HepG2 (cell line): ENCODE results near the gene MYADML2. TPM values are rescaled to one million over a fixed set of nuclear protein-coding genes. Genes with fewer than 3 reads are reported as not detected.

Experiments used
- FOSL1 ChIP-seq: sonication (generic); formaldehyde crosslinking; IDR thresholded peaks from 2 replicates; pipeline ENCODE4 v1.9.0; 2021; ENCODE audit warnings: missing genetic modification reagents, borderline replicate concordance
- GABPB1 ChIP-seq: IDR thresholded peaks from 2 replicates; pipeline ENCODE4 v1.6.1; 2016; ENCODE audit warnings: mild to moderate bottlenecking, missing genetic modification reagents, moderate library complexity, missing compliant biosample characterization
- HOXD1 ChIP-seq: sonication (generic); formaldehyde crosslinking; IDR thresholded peaks from 2 replicates; pipeline ENCODE4 v1.5.0; 2020; ENCODE audit warnings: missing genetic modification reagents
- KLF11 ChIP-seq: IDR thresholded peaks from 2 replicates; pipeline ENCODE4 v1.6.1; 2016; ENCODE audit warnings: missing compliant biosample characterization
- MIER3 ChIP-seq: IDR thresholded peaks from 2 replicates; pipeline ENCODE4 v1.6.1; 2016; ENCODE audit warnings: missing compliant biosample characterization, borderline replicate concordance
- PHF20 ChIP-seq: sonication (generic); formaldehyde crosslinking; IDR thresholded peaks from 2 replicates; pipeline ENCODE4 v1.5.0; 2020; ENCODE audit warnings: mild to moderate bottlenecking, missing genetic modification reagents
- RORA ChIP-seq: sonication (generic); formaldehyde crosslinking; IDR thresholded peaks from 2 replicates; pipeline ENCODE4 v1.5.0; 2020; ENCODE audit warnings: mild to moderate bottlenecking, missing genetic modification reagents, moderate library complexity
- TCF7 ChIP-seq: sonication (generic); IDR thresholded peaks from 2 replicates; pipeline ENCODE4 v1.6.1; 2016; ENCODE audit warnings: antibody characterized with exemption, low read depth
- ZBTB38 ChIP-seq: sonication (generic); formaldehyde crosslinking; IDR thresholded peaks from 2 replicates; pipeline ENCODE4 v1.5.1; 2020; ENCODE audit warnings: mild to moderate bottlenecking, missing genetic modification reagents
- ZNF232 ChIP-seq: sonication (generic); formaldehyde crosslinking; IDR thresholded peaks from 2 replicates; pipeline ENCODE4 v1.4.0; 2020; ENCODE audit warnings: missing genetic modification reagents, borderline replicate concordance
- ZNF350 ChIP-seq: sonication (generic); formaldehyde crosslinking; IDR thresholded peaks from 2 replicates; pipeline ENCODE4 v1.4.0; 2020; ENCODE audit warnings: mild to moderate bottlenecking, low read depth, missing genetic modification reagents, borderline replicate concordance
- ZNF382 ChIP-seq: sonication (generic); formaldehyde crosslinking; IDR thresholded peaks from 2 replicates; pipeline ENCODE4 v1.5.0; 2020; ENCODE audit warnings: missing genetic modification reagents, mild to moderate bottlenecking, borderline replicate concordance
- ZNF550 ChIP-seq: sonication (generic); formaldehyde crosslinking; IDR thresholded peaks from 2 replicates; pipeline ENCODE4 v1.4.0; 2020; ENCODE audit warnings: mild to moderate bottlenecking, missing genetic modification reagents, borderline replicate concordance
- ZNF552 ChIP-seq: sonication (generic); formaldehyde crosslinking; IDR thresholded peaks from 2 replicates; pipeline ENCODE4 v1.9.0; 2022; ENCODE audit warnings: missing genetic modification reagents, mild to moderate bottlenecking, borderline replicate concordance
- polyA plus RNA-seq, 8 experiments: library from polyadenylated mRNA; depleted of rRNA in 3 of 8; stranded (reverse) in 7 of 8; unstranded in 1 of 8; fragments of >200 nt; fragmentation: Illumina TruSeq in 4 of 8; extraction: Trizol in 4 of 8; gene quantifications; 2 replicates each; pipeline versions ENCODE4 v1.2.1 to v1.2.3, GENCODE V29; 2011 to 2016; ENCODE audit warnings: low read depth in 4 of 8, missing spikeins in 1 of 8, mixed read lengths in 1 of 8; ENCODE audit not compliant: insufficient read depth in 1 of 8
- total RNA-seq, 5 experiments: library from RNA; depleted of rRNA; stranded (reverse); fragments of >200 nt; fragmentation: Illumina TruSeq; extraction: Trizol; gene quantifications; 2 replicates each; pipeline ENCODE4 v1.2.3, GENCODE V29; 2016; ENCODE audit warnings: low read depth in 1 of 5
- TF ChIP-seq, protein P1 (sequence below): conservative IDR thresholded peaks from 2 replicates; pipeline ENCODE4 v1.6.1; 2018; ENCODE audit warnings: missing genetic modification reagents
- TF ChIP-seq, protein P2 (sequence below): sonication (generic); formaldehyde crosslinking; IDR thresholded peaks from 2 replicates; pipeline ENCODE4 v1.5.0; 2020; ENCODE audit warnings: mild to moderate bottlenecking, low read depth, missing genetic modification reagents, borderline replicate concordance
- TF ChIP-seq, protein P3 (sequence below): sonication (generic); formaldehyde crosslinking; IDR thresholded peaks from 2 replicates; pipeline ENCODE4 v1.4.0; 2020; ENCODE audit warnings: missing genetic modification reagents
- TF ChIP-seq, protein P4 (sequence below): sonication (generic); formaldehyde crosslinking; IDR thresholded peaks from 2 replicates; pipeline ENCODE4 v1.4.0; 2020; ENCODE audit warnings: mild to moderate bottlenecking, missing genetic modification reagents
- TF ChIP-seq, protein P5 (sequence below): IDR thresholded peaks from 2 replicates; pipeline ENCODE4 v1.6.1; 2016; ENCODE audit warnings: low read depth, borderline replicate concordance
- TF ChIP-seq, protein P6 (sequence below): IDR thresholded peaks from 2 replicates; pipeline ENCODE4 v1.6.1; 2016

The MYADML2 gene
- total and polyA plus RNA-seq, 2 of the 13 experiments (the other 11 are each of a cell fraction or from before 2014, with no cell fraction given), result not detected

DNA sequence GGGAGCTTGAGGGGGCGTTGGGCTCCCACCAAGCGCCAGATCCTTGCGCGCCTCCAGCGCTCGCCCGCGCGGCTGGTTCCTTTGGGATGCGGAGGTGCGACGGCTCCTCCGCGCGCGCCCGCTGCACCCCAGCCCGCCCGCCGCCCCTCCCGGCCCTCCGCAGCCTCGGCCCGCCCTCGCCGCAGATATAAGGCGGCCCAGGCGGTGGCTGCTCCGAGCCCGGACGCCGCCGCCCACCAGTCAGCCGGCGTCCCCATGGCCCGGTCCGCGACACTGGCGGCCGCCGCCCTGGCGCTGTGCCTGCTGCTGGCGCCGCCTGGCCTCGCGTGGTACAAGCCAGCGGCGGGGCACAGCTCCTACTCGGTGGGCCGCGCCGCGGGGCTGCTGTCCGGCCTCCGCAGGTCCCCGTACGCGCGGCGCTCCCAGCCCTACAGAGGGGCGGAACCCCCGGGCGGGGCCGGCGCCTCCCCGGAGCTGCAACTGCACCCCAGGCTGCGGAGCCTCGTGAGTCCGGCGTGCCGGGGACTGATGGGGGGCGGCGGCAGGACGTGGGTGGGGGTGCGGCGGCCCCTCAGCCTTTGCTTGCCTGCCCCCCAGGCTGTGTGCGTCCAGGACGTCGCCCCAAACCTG is 44.9 kb downstream of the MYADML2 start, which contains the start of gene NPB (continued):
- TF ChIP-seq, protein P1, sequence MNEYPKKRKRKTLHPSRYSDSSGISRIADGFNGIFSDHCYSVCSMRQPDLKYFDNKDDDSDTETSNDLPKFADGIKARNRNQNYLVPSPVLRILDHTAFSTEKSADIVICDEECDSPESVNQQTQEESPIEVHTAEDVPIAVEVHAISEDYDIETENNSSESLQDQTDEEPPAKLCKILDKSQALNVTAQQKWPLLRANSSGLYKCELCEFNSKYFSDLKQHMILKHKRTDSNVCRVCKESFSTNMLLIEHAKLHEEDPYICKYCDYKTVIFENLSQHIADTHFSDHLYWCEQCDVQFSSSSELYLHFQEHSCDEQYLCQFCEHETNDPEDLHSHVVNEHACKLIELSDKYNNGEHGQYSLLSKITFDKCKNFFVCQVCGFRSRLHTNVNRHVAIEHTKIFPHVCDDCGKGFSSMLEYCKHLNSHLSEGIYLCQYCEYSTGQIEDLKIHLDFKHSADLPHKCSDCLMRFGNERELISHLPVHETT, result 0 out of 2 replicates have a peak, but pooled peaks have one; percentile 20
- TF ChIP-seq PHF20, result no peak
- TF ChIP-seq ZNF552 (CRISPR knock-in tag), result no peak
- no peak for TF ChIP-seq ZNF232 (CRISPR knock-in tag)
- TF ChIP-seq ZNF350, result no peak
- TF ChIP-seq TCF7, result no peak
- TF ChIP-seq GABPB1 (CRISPR knock-in tag), result no peak
- TF ChIP-seq, protein P2, sequence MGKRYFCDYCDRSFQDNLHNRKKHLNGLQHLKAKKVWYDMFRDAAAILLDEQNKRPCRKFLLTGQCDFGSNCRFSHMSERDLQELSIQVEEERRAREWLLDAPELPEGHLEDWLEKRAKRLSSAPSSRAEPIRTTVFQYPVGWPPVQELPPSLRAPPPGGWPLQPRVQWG (CRISPR knock-in tag), result no peak
- no peak for TF ChIP-seq MIER3
- TF ChIP-seq ZBTB38 (CRISPR knock-in tag), result no peak; the same call in 1 of the 2 replicates
- TF ChIP-seq, protein P3, sequence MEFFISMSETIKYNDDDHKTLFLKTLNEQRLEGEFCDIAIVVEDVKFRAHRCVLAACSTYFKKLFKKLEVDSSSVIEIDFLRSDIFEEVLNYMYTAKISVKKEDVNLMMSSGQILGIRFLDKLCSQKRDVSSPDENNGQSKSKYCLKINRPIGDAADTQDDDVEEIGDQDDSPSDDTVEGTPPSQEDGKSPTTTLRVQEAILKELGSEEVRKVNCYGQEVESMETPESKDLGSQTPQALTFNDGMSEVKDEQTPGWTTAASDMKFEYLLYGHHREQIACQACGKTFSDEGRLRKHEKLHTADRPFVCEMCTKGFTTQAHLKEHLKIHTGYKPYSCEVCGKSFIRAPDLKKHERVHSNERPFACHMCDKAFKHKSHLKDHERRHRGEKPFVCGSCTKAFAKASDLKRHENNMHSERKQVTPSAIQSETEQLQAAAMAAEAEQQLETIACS (CRISPR knock-in tag), result peak; percentile 26; the same call in 1 of the 2 replicates
- TF ChIP-seq, protein P4, sequence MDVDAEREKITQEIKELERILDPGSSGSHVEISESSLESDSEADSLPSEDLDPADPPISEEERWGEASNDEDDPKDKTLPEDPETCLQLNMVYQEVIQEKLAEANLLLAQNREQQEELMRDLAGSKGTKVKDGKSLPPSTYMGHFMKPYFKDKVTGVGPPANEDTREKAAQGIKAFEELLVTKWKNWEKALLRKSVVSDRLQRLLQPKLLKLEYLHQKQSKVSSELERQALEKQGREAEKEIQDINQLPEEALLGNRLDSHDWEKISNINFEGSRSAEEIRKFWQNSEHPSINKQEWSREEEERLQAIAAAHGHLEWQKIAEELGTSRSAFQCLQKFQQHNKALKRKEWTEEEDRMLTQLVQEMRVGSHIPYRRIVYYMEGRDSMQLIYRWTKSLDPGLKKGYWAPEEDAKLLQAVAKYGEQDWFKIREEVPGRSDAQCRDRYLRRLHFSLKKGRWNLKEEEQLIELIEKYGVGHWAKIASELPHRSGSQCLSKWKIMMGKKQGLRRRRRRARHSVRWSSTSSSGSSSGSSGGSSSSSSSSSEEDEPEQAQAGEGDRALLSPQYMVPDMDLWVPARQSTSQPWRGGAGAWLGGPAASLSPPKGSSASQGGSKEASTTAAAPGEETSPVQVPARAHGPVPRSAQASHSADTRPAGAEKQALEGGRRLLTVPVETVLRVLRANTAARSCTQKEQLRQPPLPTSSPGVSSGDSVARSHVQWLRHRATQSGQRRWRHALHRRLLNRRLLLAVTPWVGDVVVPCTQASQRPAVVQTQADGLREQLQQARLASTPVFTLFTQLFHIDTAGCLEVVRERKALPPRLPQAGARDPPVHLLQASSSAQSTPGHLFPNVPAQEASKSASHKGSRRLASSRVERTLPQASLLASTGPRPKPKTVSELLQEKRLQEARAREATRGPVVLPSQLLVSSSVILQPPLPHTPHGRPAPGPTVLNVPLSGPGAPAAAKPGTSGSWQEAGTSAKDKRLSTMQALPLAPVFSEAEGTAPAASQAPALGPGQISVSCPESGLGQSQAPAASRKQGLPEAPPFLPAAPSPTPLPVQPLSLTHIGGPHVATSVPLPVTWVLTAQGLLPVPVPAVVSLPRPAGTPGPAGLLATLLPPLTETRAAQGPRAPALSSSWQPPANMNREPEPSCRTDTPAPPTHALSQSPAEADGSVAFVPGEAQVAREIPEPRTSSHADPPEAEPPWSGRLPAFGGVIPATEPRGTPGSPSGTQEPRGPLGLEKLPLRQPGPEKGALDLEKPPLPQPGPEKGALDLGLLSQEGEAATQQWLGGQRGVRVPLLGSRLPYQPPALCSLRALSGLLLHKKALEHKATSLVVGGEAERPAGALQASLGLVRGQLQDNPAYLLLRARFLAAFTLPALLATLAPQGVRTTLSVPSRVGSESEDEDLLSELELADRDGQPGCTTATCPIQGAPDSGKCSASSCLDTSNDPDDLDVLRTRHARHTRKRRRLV (CRISPR knock-in tag), result no peak
- TF ChIP-seq, protein P5, sequence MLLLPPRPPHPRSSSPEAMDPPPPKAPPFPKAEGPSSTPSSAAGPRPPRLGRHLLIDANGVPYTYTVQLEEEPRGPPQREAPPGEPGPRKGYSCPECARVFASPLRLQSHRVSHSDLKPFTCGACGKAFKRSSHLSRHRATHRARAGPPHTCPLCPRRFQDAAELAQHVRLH, result 0 out of 2 replicates have a peak, but pooled peaks have one; percentile 18
- TF ChIP-seq, protein P6, sequence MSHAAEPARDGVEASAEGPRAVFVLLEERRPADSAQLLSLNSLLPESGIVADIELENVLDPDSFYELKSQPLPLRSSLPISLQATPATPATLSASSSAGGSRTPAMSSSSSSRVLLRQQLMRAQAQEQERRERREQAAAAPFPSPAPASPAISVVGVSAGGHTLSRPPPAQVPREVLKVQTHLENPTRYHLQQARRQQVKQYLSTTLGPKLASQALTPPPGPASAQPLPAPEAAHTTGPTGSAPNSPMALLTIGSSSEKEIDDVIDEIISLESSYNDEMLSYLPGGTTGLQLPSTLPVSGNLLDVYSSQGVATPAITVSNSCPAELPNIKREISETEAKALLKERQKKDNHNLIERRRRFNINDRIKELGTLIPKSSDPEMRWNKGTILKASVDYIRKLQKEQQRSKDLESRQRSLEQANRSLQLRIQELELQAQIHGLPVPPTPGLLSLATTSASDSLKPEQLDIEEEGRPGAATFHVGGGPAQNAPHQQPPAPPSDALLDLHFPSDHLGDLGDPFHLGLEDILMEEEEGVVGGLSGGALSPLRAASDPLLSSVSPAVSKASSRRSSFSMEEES, result no peak
- TF ChIP-seq ZNF382 (CRISPR knock-in tag), result no peak
- no peak for TF ChIP-seq KLF11 (CRISPR knock-in tag)
- TF ChIP-seq FOSL1 (CRISPR knock-in tag), result no peak
- TF ChIP-seq RORA, result no peak
- TF ChIP-seq HOXD1, result 0 out of 2 replicates have a peak, but pooled peaks have one; percentile 2
- peak; percentile 6; the same call in 1 of the 2 replicates for TF ChIP-seq ZNF550
